Measurements from ENCODE around the gene CABLES1.

DNA sequence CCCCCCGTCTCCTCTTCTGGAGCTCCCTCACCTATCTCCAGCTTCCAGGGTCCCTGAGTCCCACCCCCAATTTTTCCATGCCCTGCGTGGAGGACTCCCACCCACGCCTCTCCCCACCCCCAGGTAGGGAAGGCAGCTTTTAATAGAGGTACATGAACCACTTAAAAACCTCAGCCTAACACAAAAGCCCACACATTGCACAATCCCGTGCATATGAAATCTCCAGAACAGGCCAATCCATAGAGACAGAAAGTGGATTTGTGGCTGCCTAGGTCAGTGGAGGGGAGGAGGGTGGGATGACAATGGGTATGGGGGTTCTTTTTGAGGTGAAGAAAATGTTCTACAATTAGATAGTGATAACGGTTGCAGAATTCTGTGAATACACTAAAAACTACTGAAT lies 145.6 kb downstream of the CABLES1 start:
- TF ChIP-seq EZH2 (IDR thresholded peaks at IDR 0.05; ENCODE audit: insufficient read depth, poor library complexity, severe bottlenecking) (no peak), EZH2phosphoT487 (IDR thresholded peaks at IDR 0.05; ENCODE audit: insufficient read depth, low read depth) (no peak)

Measured in GM23248 (cell line).